ENCODE results near the gene CYP2D6. TPM values are rescaled to one million over a fixed set of nuclear protein-coding genes. Genes with fewer than 3 reads are reported as not detected.

The CYP2D6 gene
- total RNA-seq, 1 experiment from 2014 or later: 9.3 TPM

- Mint-ChIP-seq H3K27me3 (ENCODE audit: unreplicated experiment) (no peaks in the 10 kb centered on the region), H3K4me3 (ENCODE audit: low read depth, unreplicated experiment) (no peak overlapping the region), H3K9me3 (ENCODE audit: low read depth, unreplicated experiment) (no peaks in the 10 kb centered on the region), H3K4me1 (ENCODE audit: low read depth, unreplicated experiment) (no peaks in the 10 kb centered on the region), H3K36me3 (ENCODE audit: insufficient read depth, unreplicated experiment) (peaks cover 3% of the 10 kb centered on the region), H3K27ac (ENCODE audit: unreplicated experiment) (no peak overlapping the region)
- no TSS peak for BruUV-seq (replicated peaks)
- DNase-seq: no peak
- intact Hi-C loops (cut with micrococcal nuclease; ENCODE audit: unreplicated experiment): no loop called here
- TF ChIP-seq, protein P1, sequence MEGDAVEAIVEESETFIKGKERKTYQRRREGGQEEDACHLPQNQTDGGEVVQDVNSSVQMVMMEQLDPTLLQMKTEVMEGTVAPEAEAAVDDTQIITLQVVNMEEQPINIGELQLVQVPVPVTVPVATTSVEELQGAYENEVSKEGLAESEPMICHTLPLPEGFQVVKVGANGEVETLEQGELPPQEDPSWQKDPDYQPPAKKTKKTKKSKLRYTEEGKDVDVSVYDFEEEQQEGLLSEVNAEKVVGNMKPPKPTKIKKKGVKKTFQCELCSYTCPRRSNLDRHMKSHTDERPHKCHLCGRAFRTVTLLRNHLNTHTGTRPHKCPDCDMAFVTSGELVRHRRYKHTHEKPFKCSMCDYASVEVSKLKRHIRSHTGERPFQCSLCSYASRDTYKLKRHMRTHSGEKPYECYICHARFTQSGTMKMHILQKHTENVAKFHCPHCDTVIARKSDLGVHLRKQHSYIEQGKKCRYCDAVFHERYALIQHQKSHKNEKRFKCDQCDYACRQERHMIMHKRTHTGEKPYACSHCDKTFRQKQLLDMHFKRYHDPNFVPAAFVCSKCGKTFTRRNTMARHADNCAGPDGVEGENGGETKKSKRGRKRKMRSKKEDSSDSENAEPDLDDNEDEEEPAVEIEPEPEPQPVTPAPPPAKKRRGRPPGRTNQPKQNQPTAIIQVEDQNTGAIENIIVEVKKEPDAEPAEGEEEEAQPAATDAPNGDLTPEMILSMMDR (IDR thresholded peaks at IDR 0.05; ENCODE audit: unreplicated experiment): no peak
- CTCF ChIA-PET: interaction anchor here (0.6 kb wide), 1 partner anchor 136 kb away, joined by 6 read pairs; no protein-coding TSS in a partner anchor
Measured at GRCh38 chr22:42162728-42163489, 32.3 kb upstream of the CYP2D6 start.

- intact Hi-C loops (cut with micrococcal nuclease; ENCODE audit: unreplicated experiment): no loop called here
- Mint-ChIP-seq H3K4me1 (ENCODE audit: low read depth, unreplicated experiment) (no peaks in the 10 kb centered on the region), H3K27ac (ENCODE audit: unreplicated experiment) (no peak overlapping the region), H3K9me3 (ENCODE audit: low read depth, unreplicated experiment) (no peaks in the 10 kb centered on the region), H3K27me3 (ENCODE audit: unreplicated experiment) (no peaks in the 10 kb centered on the region), H3K36me3 (ENCODE audit: insufficient read depth, unreplicated experiment) (no peaks in the 10 kb centered on the region), H3K4me3 (ENCODE audit: low read depth, unreplicated experiment) (no peak overlapping the region)
- no TSS peak for BruUV-seq (replicated peaks)
- TF ChIP-seq, protein P1 (IDR thresholded peaks at IDR 0.05; ENCODE audit: unreplicated experiment): no peak
- CTCF ChIA-PET: interaction anchor here (0.6 kb wide), 1 partner anchor 12 kb away, joined by 3 read pairs; no protein-coding TSS in a partner anchor
- peak; percentile 13 for DNase-seq
Measured at GRCh38 chr22:42160830-42161696, 30.5 kb upstream of the CYP2D6 start.

DNA sequence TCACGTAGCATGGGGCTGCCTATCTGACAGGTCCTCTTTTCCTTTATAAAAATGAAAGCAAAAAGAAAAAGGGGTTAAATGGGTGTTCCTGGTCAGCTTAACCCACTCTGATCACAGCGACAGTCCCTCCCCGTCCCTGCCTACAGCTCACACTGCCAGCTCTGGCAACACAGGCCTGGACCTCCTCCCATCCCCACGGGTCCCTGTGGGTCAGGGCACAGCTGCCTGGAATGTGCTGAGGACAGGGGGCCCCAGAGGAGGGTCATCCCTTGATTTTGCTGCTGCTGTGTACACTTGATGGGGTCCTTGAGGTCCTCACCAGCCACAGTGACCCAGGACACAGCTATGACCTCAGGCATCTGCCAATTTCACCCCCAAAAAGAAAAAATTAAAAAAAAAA lies 29.6 kb upstream of the CYP2D6 start:
- BruUV-seq (replicated peaks): TSS peak; percentile 76
- no peak overlapping the region for H3K27ac Mint-ChIP-seq (ENCODE audit: unreplicated experiment)
- intact Hi-C loops (cut with micrococcal nuclease; ENCODE audit: unreplicated experiment): no loop called here
- peaks cover 3% of the 10 kb centered on the region for H3K36me3 Mint-ChIP-seq (ENCODE audit: insufficient read depth, unreplicated experiment)
- no peak overlapping the region for H3K4me3 Mint-ChIP-seq (ENCODE audit: low read depth, unreplicated experiment)
- no peaks in the 10 kb centered on the region for H3K9me3 Mint-ChIP-seq (ENCODE audit: low read depth, unreplicated experiment)
- H3K27me3 Mint-ChIP-seq (ENCODE audit: unreplicated experiment): no peaks in the 10 kb centered on the region
- no peaks in the 10 kb centered on the region for H3K4me1 Mint-ChIP-seq (ENCODE audit: low read depth, unreplicated experiment)
- DNase-seq: no peak
- CTCF ChIA-PET: no interaction called here
- TF ChIP-seq, protein P1 (IDR thresholded peaks at IDR 0.05; ENCODE audit: unreplicated experiment): no peak

GRCh38 chr22:42158456-42159132 lies 28.0 kb upstream of the CYP2D6 start:
- TF ChIP-seq, protein P1 (IDR thresholded peaks at IDR 0.05; ENCODE audit: unreplicated experiment): no peak
- no peak for DNase-seq
- no peaks in the 10 kb centered on the region for H3K4me1 Mint-ChIP-seq (ENCODE audit: low read depth, unreplicated experiment)
- intact Hi-C loops (cut with micrococcal nuclease; ENCODE audit: unreplicated experiment): no loop called here
- H3K9me3 Mint-ChIP-seq (ENCODE audit: low read depth, unreplicated experiment): no peaks in the 10 kb centered on the region
- CTCF ChIA-PET: no interaction called here
- BruUV-seq (replicated peaks): no TSS peak
- peaks cover 16% of the 10 kb centered on the region for H3K36me3 Mint-ChIP-seq (ENCODE audit: insufficient read depth, unreplicated experiment)
- H3K4me3 Mint-ChIP-seq (ENCODE audit: low read depth, unreplicated experiment): no peak overlapping the region
- H3K27me3 Mint-ChIP-seq (ENCODE audit: unreplicated experiment): no peaks in the 10 kb centered on the region
- no peak overlapping the region for H3K27ac Mint-ChIP-seq (ENCODE audit: unreplicated experiment)

All from Calu3 (cell line).